GM19328 (cell line): ENCODE measurements around the gene SLC51B.
"Not testable (repeated sequence)": the region's sequence is repeated elsewhere in the genome, so short reads cannot be mapped to it uniquely, and the experiment has no call there.

Experiments
- ATAC-seq: cut with Tn5 transposase; IDR thresholded peaks from one replicate; pipeline ENCODE4 v1.9.1; 2021; ENCODE audit warnings: mild to moderate bottlenecking, moderate library complexity; ENCODE audit not compliant: unreplicated experiment

Gene SLC51B

GRCh38 chr15:65082303-65082953, 37.2 kb downstream of the SLC51B start:
- ATAC-seq, result no peak

- ATAC-seq, result no peak
Observed at GRCh38 chr15:65083262-65083701, 38.1 kb downstream of the SLC51B start.

- ATAC-seq, result no peak
Observed at GRCh38 chr15:65084500-65085206, 39.5 kb downstream of the SLC51B start.

- ATAC-seq, result no peak
Observed at GRCh38 chr15:65085207-65085753, 40.1 kb downstream of the SLC51B start.

GRCh38 chr15:65085990-65086679, 40.9 kb downstream of the SLC51B start:
- ATAC-seq, result no peak

- ATAC-seq, result no peak
Observed at GRCh38 chr15:65086680-65087111, 41.5 kb downstream of the SLC51B start.

- no peak for ATAC-seq
Observed at GRCh38 chr15:65087411-65087810, 42.2 kb downstream of the SLC51B start.

GRCh38 chr15:65087873-65088642, 42.9 kb downstream of the SLC51B start:
- ATAC-seq, result no peak

- no peak for ATAC-seq
Observed at GRCh38 chr15:65088643-65089021, 43.4 kb downstream of the SLC51B start.

- no peak for ATAC-seq
Observed at GRCh38 chr15:65089206-65089824, 44.1 kb downstream of the SLC51B start.

GRCh38 chr15:65091946-65092770, 47.0 kb downstream of the SLC51B start:
- ATAC-seq, result no peak

GRCh38 chr15:65092911-65093792, 48.0 kb downstream of the SLC51B start:
- no peak for ATAC-seq

- ATAC-seq, result not testable (repeated sequence)
Observed at GRCh38 chr15:65093793-65094170, 48.6 kb downstream of the SLC51B start.

GRCh38 chr15:65094294-65094995, 49.3 kb downstream of the SLC51B start:
- no peak for ATAC-seq

GRCh38 chr15:65095011-65095746, 50.0 kb downstream of the SLC51B start:
- no peak for ATAC-seq

GRCh38 chr15:65095747-65096104, 50.5 kb downstream of the SLC51B start:
- ATAC-seq, result no peak
